Measurements from ENCODE around the gene RNF212. TPM values are rescaled to one million over a fixed set of nuclear protein-coding genes. Genes with fewer than 3 reads are reported as not detected.

The RNF212 gene
- total and polyA plus RNA-seq, 9 of the 15 experiments (the other 6 are each of a cell fraction or from before 2014, with no cell fraction given) = 0.04 TPM; not detected in 8

GRCh38 chr4:1084796-1085403 lies 28.5 kb downstream of the RNF212 start:
- Histone ChIP-seq H4K20me1 (replicated peaks; ENCODE audit: control insufficient read depth, insufficient read depth, low read length) (no peaks in the 10 kb centered on the region), H3K9ac (ENCODE audit: insufficient read depth in 1 of 2, low read depth in 2 of 2, low read length in 2 of 2) (no peak overlapping the region), H3K4me1 (replicated peaks in 1 of 2; ENCODE audit: control insufficient read depth in 2 of 2, insufficient read depth in 2 of 2, low read length in 2 of 2) (0 out of 5 replicates have a peak, but pooled peaks cover 0 to 3% of the 10 kb centered on the region in 2 experiments), H3K79me2 (ENCODE audit: control insufficient read depth, insufficient read depth, low read length) (no peaks in the 10 kb centered on the region), H3K4me2 (ENCODE audit: insufficient read depth, low read length) (no peak overlapping the region), H3K27ac (ENCODE audit: extremely low read depth, low read depth, low read length) (no peak overlapping the region), H3K9me3 (replicated peaks; ENCODE audit: control insufficient read depth, insufficient read depth, low read depth, low read length) (0 out of 2 replicates have a peak, but pooled peaks cover 1% of the 10 kb centered on the region), H2AFZ (ENCODE audit: low read depth, low read length) (no peak overlapping the region), H3K4me3 (no peak overlapping the region), H3K36me3 (ENCODE audit: control insufficient read depth, insufficient read depth, low read length) (no peaks in the 10 kb centered on the region), H3K9me1 (ENCODE audit: control insufficient read depth, insufficient read depth, low read length) (no peaks in the 10 kb centered on the region), H3K27me3 (ENCODE audit: control insufficient read depth in 2 of 2, insufficient read depth in 2 of 2, low read length in 2 of 2) (peaks cover 37 to 64% of the 10 kb centered on the region in 2 experiments)
- CTCF ChIA-PET (ENCODE audit: low intra/inter-chr PET ratio) = no interaction called here
- no TSS peak for BruUV-seq (replicated peaks)
- intact Hi-C loops (cut with micrococcal nuclease) = no loop called here
- FAIRE-seq = no peak
- POLR2A ChIA-PET = no interaction called here
- in situ Hi-C loops (cut with MboI) = no loop called here
- no peak for DNase-seq (ENCODE audit: extremely low read depth in 1 of 4, low spot score in 3 of 4)
- ATAC-seq = no peak
- WGBS (ENCODE audit: insufficient coverage, low coverage, missing lambda C conversion rate) = 5% methylated on average over 12 of the region's 13 CpGs
- TF ChIP-seq ZNF512 (tag; IDR thresholded peaks at IDR 0.05) (no peak), GABPB2 (CRISPR knock-in tag; conservative IDR thresholded peaks at IDR 0.05) (no peak), KDM4B (IDR thresholded peaks at IDR 0.05; ENCODE audit: borderline replicate concordance in 2 of 2, low read depth in 1 of 2) (no peak), TGIF2 (CRISPR knock-in tag; IDR thresholded peaks at IDR 0.05) (no peak), ZNF431 (CRISPR knock-in tag; IDR thresholded peaks at IDR 0.05) (no peak), POLR2AphosphoS5 (IDR thresholded peaks at IDR 0.05; ENCODE audit: control insufficient read depth, insufficient read depth, low read depth, low read length) (no peak), ZZZ3 (IDR thresholded peaks at IDR 0.05) (no peak), PURB (CRISPR knock-in tag; IDR thresholded peaks at IDR 0.05; ENCODE audit: low read depth) (no peak), ELF2 (CRISPR knock-in tag; IDR thresholded peaks at IDR 0.05) (no peak), ZNF140 (CRISPR knock-in tag; IDR thresholded peaks at IDR 0.05) (no peak), YBX1 (IDR thresholded peaks at IDR 0.05) (no peak)
- TF ChIP-seq, protein P1, sequence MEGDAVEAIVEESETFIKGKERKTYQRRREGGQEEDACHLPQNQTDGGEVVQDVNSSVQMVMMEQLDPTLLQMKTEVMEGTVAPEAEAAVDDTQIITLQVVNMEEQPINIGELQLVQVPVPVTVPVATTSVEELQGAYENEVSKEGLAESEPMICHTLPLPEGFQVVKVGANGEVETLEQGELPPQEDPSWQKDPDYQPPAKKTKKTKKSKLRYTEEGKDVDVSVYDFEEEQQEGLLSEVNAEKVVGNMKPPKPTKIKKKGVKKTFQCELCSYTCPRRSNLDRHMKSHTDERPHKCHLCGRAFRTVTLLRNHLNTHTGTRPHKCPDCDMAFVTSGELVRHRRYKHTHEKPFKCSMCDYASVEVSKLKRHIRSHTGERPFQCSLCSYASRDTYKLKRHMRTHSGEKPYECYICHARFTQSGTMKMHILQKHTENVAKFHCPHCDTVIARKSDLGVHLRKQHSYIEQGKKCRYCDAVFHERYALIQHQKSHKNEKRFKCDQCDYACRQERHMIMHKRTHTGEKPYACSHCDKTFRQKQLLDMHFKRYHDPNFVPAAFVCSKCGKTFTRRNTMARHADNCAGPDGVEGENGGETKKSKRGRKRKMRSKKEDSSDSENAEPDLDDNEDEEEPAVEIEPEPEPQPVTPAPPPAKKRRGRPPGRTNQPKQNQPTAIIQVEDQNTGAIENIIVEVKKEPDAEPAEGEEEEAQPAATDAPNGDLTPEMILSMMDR (IDR thresholded peaks at IDR 0.05 in 2 of 3, conservative IDR thresholded peaks at IDR 0.05 in 1 of 3; ENCODE audit: insufficient read depth in 2 of 3, low read depth in 1 of 3, low read length in 3 of 3) = no peak
- TF ChIP-seq, protein P2, sequence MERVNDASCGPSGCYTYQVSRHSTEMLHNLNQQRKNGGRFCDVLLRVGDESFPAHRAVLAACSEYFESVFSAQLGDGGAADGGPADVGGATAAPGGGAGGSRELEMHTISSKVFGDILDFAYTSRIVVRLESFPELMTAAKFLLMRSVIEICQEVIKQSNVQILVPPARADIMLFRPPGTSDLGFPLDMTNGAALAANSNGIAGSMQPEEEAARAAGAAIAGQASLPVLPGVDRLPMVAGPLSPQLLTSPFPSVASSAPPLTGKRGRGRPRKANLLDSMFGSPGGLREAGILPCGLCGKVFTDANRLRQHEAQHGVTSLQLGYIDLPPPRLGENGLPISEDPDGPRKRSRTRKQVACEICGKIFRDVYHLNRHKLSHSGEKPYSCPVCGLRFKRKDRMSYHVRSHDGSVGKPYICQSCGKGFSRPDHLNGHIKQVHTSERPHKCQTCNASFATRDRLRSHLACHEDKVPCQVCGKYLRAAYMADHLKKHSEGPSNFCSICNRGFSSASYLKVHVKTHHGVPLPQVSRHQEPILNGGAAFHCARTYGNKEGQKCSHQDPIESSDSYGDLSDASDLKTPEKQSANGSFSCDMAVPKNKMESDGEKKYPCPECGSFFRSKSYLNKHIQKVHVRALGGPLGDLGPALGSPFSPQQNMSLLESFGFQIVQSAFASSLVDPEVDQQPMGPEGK (CRISPR knock-in tag; IDR thresholded peaks at IDR 0.05; ENCODE audit: borderline replicate concordance) = no peak
- TF ChIP-seq, protein P3, sequence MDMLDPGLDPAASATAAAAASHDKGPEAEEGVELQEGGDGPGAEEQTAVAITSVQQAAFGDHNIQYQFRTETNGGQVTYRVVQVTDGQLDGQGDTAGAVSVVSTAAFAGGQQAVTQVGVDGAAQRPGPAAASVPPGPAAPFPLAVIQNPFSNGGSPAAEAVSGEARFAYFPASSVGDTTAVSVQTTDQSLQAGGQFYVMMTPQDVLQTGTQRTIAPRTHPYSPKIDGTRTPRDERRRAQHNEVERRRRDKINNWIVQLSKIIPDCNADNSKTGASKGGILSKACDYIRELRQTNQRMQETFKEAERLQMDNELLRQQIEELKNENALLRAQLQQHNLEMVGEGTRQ (CRISPR knock-in tag; IDR thresholded peaks at IDR 0.05) = no peak

Data from K562 (cell line).